Smooth muscle cell of the umbilical artery (primary cell): ENCODE results near the gene SDF2L1. TPM values are rescaled to one million over a fixed set of nuclear protein-coding genes. Genes with fewer than 3 reads are reported as not detected.

Source experiments
- total RNA-seq: library from RNA; depleted of rRNA; stranded (reverse); fragments of >200 nt; gene quantifications from 2 replicates; pipeline ENCODE4 v1.2.3, GENCODE V29; 2014

The SDF2L1 gene, protein sequence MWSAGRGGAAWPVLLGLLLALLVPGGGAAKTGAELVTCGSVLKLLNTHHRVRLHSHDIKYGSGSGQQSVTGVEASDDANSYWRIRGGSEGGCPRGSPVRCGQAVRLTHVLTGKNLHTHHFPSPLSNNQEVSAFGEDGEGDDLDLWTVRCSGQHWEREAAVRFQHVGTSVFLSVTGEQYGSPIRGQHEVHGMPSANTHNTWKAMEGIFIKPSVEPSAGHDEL
- 29.7 and 35.6 TPM in 2 replicates for total RNA-seq

DNA sequence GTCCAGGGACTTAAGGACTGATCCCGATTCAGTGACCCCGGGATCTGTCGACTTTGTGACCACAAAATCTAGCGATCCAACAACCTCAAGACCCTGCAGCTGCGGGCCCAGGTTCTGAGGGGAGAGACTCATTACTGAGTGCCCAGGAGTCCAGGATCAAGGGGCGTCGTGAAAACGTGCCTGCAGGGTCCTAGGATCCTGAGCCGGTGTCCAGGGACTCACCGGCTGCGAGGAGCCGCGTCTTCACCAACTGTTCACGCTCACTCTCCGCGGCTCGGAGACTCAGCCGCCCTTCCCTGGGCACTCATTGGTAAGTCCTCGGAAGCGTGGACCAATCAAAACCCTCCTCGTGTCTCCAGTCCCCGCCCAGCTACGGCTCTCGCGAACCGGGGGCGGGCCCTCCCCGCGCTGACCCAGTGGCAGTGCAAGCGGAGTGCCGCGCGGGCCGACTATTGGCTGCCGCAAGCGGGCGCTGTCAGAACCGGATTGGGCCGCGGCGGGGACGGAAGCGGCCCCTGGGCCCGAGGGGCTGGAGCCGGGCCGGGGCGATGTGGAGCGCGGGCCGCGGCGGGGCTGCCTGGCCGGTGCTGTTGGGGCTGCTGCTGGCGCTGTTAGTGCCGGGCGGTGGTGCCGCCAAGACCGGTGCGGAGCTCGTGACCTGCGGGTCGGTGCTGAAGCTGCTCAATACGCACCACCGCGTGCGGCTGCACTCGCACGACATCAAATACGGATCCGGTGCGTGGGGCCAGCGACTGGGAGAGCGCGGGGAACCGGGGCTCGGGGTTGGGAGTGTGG is at the start of gene SDF2L1:
Gene SDF2L1 (plus strand): TSS at position 514 of the 795 bp plus-strand sequence. CDS start 35 bp downstream, at position 549.

GRCh38 chr22:21629255-21630149 is 12.6 kb upstream of the SDF2L1 start, which contains the start of gene YDJC:
Gene YDJC, minus strand, starts transcription at chr22:21630022. Its CDS starts 8 bp downstream, at chr22:21630014.

DNA sequence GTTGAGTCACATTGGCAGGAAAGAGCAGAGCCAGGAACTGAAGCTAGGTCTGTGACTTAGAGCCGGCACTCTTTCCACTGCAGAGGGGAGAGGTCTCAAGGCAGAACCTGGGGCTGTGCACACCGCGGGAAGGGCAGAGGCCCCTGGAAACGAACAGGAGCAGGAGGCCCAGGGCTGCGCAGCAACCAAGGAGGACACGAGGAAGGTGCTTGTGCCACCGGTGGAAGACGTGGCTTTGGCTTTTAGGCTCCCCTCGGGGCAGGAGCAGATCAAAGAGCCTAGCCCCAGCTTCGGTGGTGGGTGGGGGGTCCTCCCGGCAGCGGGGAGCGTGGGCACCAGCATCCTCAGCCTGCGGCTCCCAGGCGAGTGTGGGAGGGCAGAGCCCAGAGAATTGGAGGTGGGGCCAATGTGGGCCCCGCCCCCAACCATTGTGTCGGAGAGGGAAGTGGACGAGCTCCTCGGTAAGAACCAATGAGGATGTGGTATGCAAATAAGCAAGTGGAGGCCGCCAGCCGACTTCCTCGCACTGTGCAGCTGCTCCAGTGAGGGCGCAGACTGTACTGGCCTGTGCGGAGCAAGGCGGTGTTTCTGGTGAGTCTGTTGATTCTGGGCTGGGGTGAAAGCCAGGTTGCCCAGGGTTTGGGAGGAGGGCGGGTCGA is 9.7 kb upstream of the SDF2L1 start, which contains the start of gene CCDC116:
Gene CCDC116 (plus strand): TSS at position 524 of the 659 bp plus-strand sequence. CDS start 422 bp downstream, outside the sequence.

Other genes starting within 250 kb of the SDF2L1 start
- 2.4 and 3.4 TPM in 2 replicates for gene HIC2, start 224.9 kb upstream of the SDF2L1 start, total RNA-seq
- gene TMEM191C, start 174.9 kb upstream of the SDF2L1 start, total RNA-seq: 0.30 and 1.6 TPM in 2 replicates
- gene RIMBP3C, start 90.8 kb upstream of the SDF2L1 start, total RNA-seq: 0.14 and 0.59 TPM in 2 replicates
- 22.0 and 39.2 TPM in 2 replicates for gene UBE2L3, start 74.6 kb upstream of the SDF2L1 start, total RNA-seq
- 8.3 and 17.2 TPM in 2 replicates for gene YDJC, start 12.3 kb upstream of the SDF2L1 start, total RNA-seq
- under 0.01 and 0.18 TPM in 2 replicates for gene CCDC116, start 9.5 kb upstream of the SDF2L1 start, total RNA-seq
- gene PPIL2, start 23.7 kb downstream of the SDF2L1 start, total RNA-seq: 17.8 and 29.6 TPM in 2 replicates
- 0.37 and 0.59 TPM in 2 replicates for gene YPEL1, start 93.5 kb downstream of the SDF2L1 start, total RNA-seq
- gene MAPK1, start 225.3 kb downstream of the SDF2L1 start, total RNA-seq: 47.2 and 76.2 TPM in 2 replicates